HEK293 (cell line): ENCODE results near the gene CAPN5.

ENCODE experiments used
- CTCF ChIA-PET: fragments of 350-600 bp; formaldehyde crosslinking; extraction: SDS; loops from one replicate; lab custom pipeline; 2021; ENCODE audit warnings: antibody characterized with exemption; lab: Yijun Ruan, JAX
- POLR2A ChIA-PET: fragments of 300-600 bp; formaldehyde crosslinking; extraction: SDS; loops from one replicate; lab custom pipeline; 2020; ENCODE audit warnings: antibody characterized with exemption, inconsistent platforms; lab: Yijun Ruan, JAX
- H3K27ac ChIP-seq: fragments of 200-500 bp; sonication (Bioruptor generic); 2 replicates; pipeline ENCODE4 v1.5.1; 2014; ENCODE audit warnings: low read depth, low read length, control low read depth, inconsistent platforms; ENCODE audit errors: extremely low read depth
- H3K36me3 ChIP-seq, 2 experiments: fragments of 200-500 bp in 1 of 2; sonication (Bioruptor generic) in 1 of 2; 1 replicate in 1 of 2; 2 replicates in 1 of 2; pipeline ENCODE4 v1.5.1; 2014 to 2017; ENCODE audit warnings: inconsistent platforms in 2 of 2, low read length in 2 of 2; ENCODE audit not compliant: control insufficient read depth in 2 of 2, insufficient read depth in 1 of 2
- H3K4me1 ChIP-seq: fragments of 200-500 bp; sonication (Bioruptor generic); 2 replicates; pipeline ENCODE4 v1.5.1; 2014; ENCODE audit warnings: mild to moderate bottlenecking, low read length, inconsistent platforms; ENCODE audit not compliant: control insufficient read depth, insufficient read depth
- H3K4me3 ChIP-seq: 2 replicates; pipeline ENCODE4 v1.5.1; 2011; ENCODE audit warnings: low read depth, mild to moderate bottlenecking, control low read depth, low read length, moderate library complexity
- H3K9me3 ChIP-seq: fragments of 200-500 bp; sonication (Bioruptor generic); 2 replicates; pipeline ENCODE4 v1.5.1; 2014; ENCODE audit warnings: low read depth, low read length, inconsistent platforms; ENCODE audit not compliant: control insufficient read depth, insufficient read depth
- AEBP2 ChIP-seq: fragments of 450-650 bp; formaldehyde crosslinking; IDR thresholded peaks from 2 replicates; pipeline ENCODE4 v1.5.1; 2016; ENCODE audit warnings: missing biosample characterization, missing genetic modification characterization, borderline replicate concordance
- GLI4 ChIP-seq: fragments of 450-650 bp; formaldehyde crosslinking; IDR thresholded peaks from 2 replicates; pipeline ENCODE4 v1.5.1; 2016; ENCODE audit warnings: missing biosample characterization, missing genetic modification characterization
- HOXC10 ChIP-seq: sonication (generic); formaldehyde crosslinking; IDR thresholded peaks from 2 replicates; pipeline ENCODE4 v1.8.1; 2023; ENCODE audit warnings: mild to moderate bottlenecking, missing genetic modification reagents
- ZNF214 ChIP-seq: fragments of 450-650 bp; formaldehyde crosslinking; IDR thresholded peaks from 2 replicates; pipeline ENCODE4 v1.5.1; 2017; ENCODE audit warnings: missing biosample characterization, mild to moderate bottlenecking, missing genetic modification characterization, borderline replicate concordance
- ZNF23 ChIP-seq: fragments of 450-650 bp; formaldehyde crosslinking; IDR thresholded peaks from 2 replicates; pipeline ENCODE4 v1.5.1; 2016; ENCODE audit warnings: missing biosample characterization, missing genetic modification characterization, borderline replicate concordance
- ZNF239 ChIP-seq: fragments of 450-650 bp; formaldehyde crosslinking; IDR thresholded peaks from 2 replicates; pipeline ENCODE4 v1.5.1; 2016; ENCODE audit warnings: missing biosample characterization, missing genetic modification characterization
- ZNF280C ChIP-seq: fragments of 450-650 bp; formaldehyde crosslinking; IDR thresholded peaks from 2 replicates; pipeline ENCODE4 v1.5.1; 2016; ENCODE audit warnings: missing biosample characterization, missing genetic modification characterization
- ZNF311 ChIP-seq: fragments of 450-650 bp; formaldehyde crosslinking; IDR thresholded peaks from 2 replicates; pipeline ENCODE4 v1.5.1; 2017; ENCODE audit warnings: missing biosample characterization, missing genetic modification characterization, borderline replicate concordance
- ZNF404 ChIP-seq: fragments of 450-650 bp; formaldehyde crosslinking; IDR thresholded peaks from 2 replicates; pipeline ENCODE4 v1.5.1; 2017; ENCODE audit warnings: missing biosample characterization, missing genetic modification characterization
- ZNF518A ChIP-seq: fragments of 450-650 bp; formaldehyde crosslinking; conservative IDR thresholded peaks from 2 replicates; pipeline ENCODE4 v1.5.1; 2016; ENCODE audit warnings: low read depth, missing biosample characterization, missing genetic modification characterization
- ZNF521 ChIP-seq: fragments of 450-650 bp; formaldehyde crosslinking; IDR thresholded peaks from 2 replicates; pipeline ENCODE4 v1.5.1; 2017; ENCODE audit warnings: missing biosample characterization, mild to moderate bottlenecking, missing genetic modification characterization
- ZNF548 ChIP-seq: fragments of 450-650 bp; formaldehyde crosslinking; IDR thresholded peaks from 2 replicates; pipeline ENCODE4 v1.5.1; 2016; ENCODE audit warnings: missing biosample characterization, missing genetic modification characterization
- ZNF639 ChIP-seq: fragments of 450-650 bp; formaldehyde crosslinking; IDR thresholded peaks from 2 replicates; pipeline ENCODE4 v1.5.1; 2016; ENCODE audit warnings: missing biosample characterization, missing genetic modification characterization
- ZNF654 ChIP-seq: fragments of 450-650 bp; formaldehyde crosslinking; IDR thresholded peaks from 2 replicates; pipeline ENCODE4 v1.5.1; 2016; ENCODE audit warnings: low read depth, missing biosample characterization, missing genetic modification characterization
- ZNF664 ChIP-seq: fragments of 450-650 bp; formaldehyde crosslinking; IDR thresholded peaks from 2 replicates; pipeline ENCODE4 v1.5.1; 2016; ENCODE audit warnings: missing biosample characterization, missing genetic modification characterization
- ZNF76 ChIP-seq: fragments of 450-650 bp; formaldehyde crosslinking; IDR thresholded peaks from 2 replicates; pipeline ENCODE4; 2016; ENCODE audit warnings: low read depth, missing biosample characterization, missing genetic modification characterization, borderline replicate concordance
- ZNF768 ChIP-seq: fragments of 450-650 bp; formaldehyde crosslinking; IDR thresholded peaks from 2 replicates; pipeline ENCODE4 v1.5.1; 2018; ENCODE audit warnings: missing biosample characterization, mild to moderate bottlenecking, missing genetic modification characterization
- ZNF777 ChIP-seq: fragments of 450-650 bp; formaldehyde crosslinking; IDR thresholded peaks from 2 replicates; pipeline ENCODE4 v1.5.1; 2017; ENCODE audit warnings: missing biosample characterization, missing genetic modification characterization, borderline replicate concordance
- ZSCAN30 ChIP-seq: fragments of 450-650 bp; IDR thresholded peaks from 2 replicates; pipeline ENCODE4 v1.5.1; 2018; ENCODE audit warnings: missing biosample characterization, mild to moderate bottlenecking, missing genetic modification characterization, moderate library complexity
- ZSCAN4 ChIP-seq: fragments of 450-650 bp; formaldehyde crosslinking; IDR thresholded peaks from 2 replicates; pipeline ENCODE4 v1.5.1; 2017; ENCODE audit warnings: missing biosample characterization, missing genetic modification characterization

Gene CAPN5

GRCh38 chr11:77091146-77091940 is 24.6 kb downstream of the CAPN5 start:
- POLR2A ChIA-PET = interaction anchor here (0.9 to 1.0 kb wide), 2 partner anchors 9 to 24 kb away, joined by 3 read pairs; partner anchors contain the start of gene CAPN5
- H3K36me3 ChIP-seq = no peaks in the 10 kb centered on the region
- no peaks in the 10 kb centered on the region for H3K9me3 ChIP-seq
- CTCF ChIA-PET = interaction anchor here (0.6 to 4.1 kb wide), 46 partner anchors 9 to 457 kb away, joined by 3 to 61 read pairs (median 4); partner anchors contain the start of gene MYO7A
- H3K4me1 ChIP-seq = no peaks in the 10 kb centered on the region
- no peak overlapping the region for H3K4me3 ChIP-seq
- H3K27ac ChIP-seq = no peak overlapping the region
- TF ChIP-seq HOXC10 (no peak), GLI4 (tag by site-specific recombination) (no peak), ZNF548 (tag by site-specific recombination) (no peak), ZSCAN4 (tag by site-specific recombination) (no peak), ZNF521 (tag by site-specific recombination) (no peak), ZNF518A (tag by site-specific recombination) (no peak), ZNF664 (tag by site-specific recombination) (no peak), ZNF639 (tag by site-specific recombination) (no peak), ZNF311 (tag by site-specific recombination) (no peak), ZNF214 (no peak), ZSCAN30 (no peak), ZNF239 (tag by site-specific recombination) (no peak), ZNF280C (tag by site-specific recombination) (no peak), ZNF654 (tag by site-specific recombination) (peak; percentile 61), ZNF23 (tag by site-specific recombination) (no peak), ZNF76 (no peak), AEBP2 (tag by site-specific recombination) (no peak), ZNF768 (tag by site-specific recombination) (peak; percentile 32; the same call in 1 of the 2 replicates), ZNF404 (no peak), ZNF777 (tag by site-specific recombination) (no peak)
